Measurements from ENCODE around the gene OR2S2. TPM values are rescaled to one million over a fixed set of nuclear protein-coding genes. Genes with fewer than 3 reads are reported as not detected.

Gene OR2S2
- total RNA-seq, 1 donor from 2014 or later: not detected

DNA sequence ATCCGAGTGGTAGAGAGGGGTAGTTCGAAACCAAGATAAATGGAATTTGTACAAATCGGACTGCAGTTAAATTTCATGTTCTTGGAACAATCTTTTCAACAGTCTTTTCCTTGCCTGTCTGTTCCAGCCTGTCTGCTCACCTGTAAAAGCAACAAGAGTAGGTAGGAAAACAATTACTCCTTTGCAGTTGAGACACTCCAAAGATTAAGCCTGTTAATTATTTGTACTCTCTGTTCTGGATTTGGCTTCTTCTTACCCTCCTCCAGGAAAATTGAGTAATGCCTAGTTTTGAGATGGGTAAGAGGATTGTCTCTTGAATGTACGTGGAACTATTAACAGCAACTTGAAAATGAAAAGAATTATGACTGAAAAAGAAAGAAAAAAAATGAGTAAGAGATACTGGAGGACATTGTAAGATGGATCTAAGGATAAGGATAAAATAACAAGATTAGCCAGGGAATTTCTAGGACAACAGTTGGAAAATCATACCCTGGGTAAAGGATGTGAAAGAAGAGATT, 24.3 kb downstream of the OR2S2 start:
- Mint-ChIP-seq H3K4me1 (ENCODE audit: unreplicated experiment) (peaks cover 21% of the 10 kb centered on the region), H3K27ac (ENCODE audit: unreplicated experiment) (no peak overlapping the region), H3K9me3 (ENCODE audit: unreplicated experiment) (no peaks in the 10 kb centered on the region), H3K36me3 (ENCODE audit: low read depth, unreplicated experiment) (peaks cover 12% of the 10 kb centered on the region), H3K27me3 (ENCODE audit: unreplicated experiment) (peaks cover 1% of the 10 kb centered on the region), H3K4me3 (ENCODE audit: unreplicated experiment) (no peak overlapping the region)
- DNase-seq (ENCODE audit: low spot score): no peak
- TF ChIP-seq, protein P1, sequence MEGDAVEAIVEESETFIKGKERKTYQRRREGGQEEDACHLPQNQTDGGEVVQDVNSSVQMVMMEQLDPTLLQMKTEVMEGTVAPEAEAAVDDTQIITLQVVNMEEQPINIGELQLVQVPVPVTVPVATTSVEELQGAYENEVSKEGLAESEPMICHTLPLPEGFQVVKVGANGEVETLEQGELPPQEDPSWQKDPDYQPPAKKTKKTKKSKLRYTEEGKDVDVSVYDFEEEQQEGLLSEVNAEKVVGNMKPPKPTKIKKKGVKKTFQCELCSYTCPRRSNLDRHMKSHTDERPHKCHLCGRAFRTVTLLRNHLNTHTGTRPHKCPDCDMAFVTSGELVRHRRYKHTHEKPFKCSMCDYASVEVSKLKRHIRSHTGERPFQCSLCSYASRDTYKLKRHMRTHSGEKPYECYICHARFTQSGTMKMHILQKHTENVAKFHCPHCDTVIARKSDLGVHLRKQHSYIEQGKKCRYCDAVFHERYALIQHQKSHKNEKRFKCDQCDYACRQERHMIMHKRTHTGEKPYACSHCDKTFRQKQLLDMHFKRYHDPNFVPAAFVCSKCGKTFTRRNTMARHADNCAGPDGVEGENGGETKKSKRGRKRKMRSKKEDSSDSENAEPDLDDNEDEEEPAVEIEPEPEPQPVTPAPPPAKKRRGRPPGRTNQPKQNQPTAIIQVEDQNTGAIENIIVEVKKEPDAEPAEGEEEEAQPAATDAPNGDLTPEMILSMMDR (IDR thresholded peaks at IDR 0.05; ENCODE audit: unreplicated experiment): no peak

DNA sequence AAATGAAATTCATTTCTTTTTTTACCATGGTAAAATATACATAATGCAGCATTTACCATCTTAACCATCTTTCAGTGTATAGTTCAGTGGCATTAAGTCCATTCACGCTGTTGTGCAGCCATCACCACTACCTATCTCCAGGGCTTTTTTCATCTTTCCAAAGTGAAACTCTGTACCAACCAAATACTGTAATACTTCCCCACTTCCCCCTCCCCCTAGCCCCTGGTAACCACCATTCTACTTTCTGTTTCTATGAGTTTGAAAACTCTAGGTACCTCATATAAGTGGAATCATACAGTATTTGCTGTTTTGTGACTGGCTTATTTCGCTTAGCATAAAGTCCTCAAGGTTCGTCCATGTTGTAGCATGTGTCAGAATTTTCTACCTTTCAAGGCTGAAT, 25.2 kb downstream of the OR2S2 start:
- no peak overlapping the region for H3K27ac Mint-ChIP-seq (ENCODE audit: unreplicated experiment)

DNA sequence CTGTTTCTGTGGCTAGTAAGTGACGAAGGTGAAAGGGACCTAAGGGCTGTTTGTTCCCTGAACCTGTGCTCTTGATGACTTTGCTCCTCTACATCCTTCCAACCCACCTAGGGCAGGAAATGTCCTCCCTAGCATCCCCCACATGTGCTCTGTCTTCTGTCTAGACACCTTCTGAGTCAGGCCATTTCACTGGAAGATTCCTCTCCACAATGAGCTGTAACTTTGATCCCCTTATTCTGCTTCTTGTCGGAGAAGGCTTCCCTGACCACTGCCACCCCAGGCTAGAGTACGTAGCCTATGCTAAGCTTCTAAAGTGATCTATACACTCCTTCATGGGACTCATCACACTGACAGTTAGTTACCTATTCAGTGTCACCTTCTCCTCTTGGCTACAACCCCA, 27.0 kb downstream of the OR2S2 start:
- DNase-seq (ENCODE audit: low spot score): no peak
- no peaks in the 10 kb centered on the region for H3K9me3 Mint-ChIP-seq (ENCODE audit: unreplicated experiment)
- peaks cover 1% of the 10 kb centered on the region for H3K27me3 Mint-ChIP-seq (ENCODE audit: unreplicated experiment)
- peaks cover 30% of the 10 kb centered on the region for H3K4me1 Mint-ChIP-seq (ENCODE audit: unreplicated experiment)
- TF ChIP-seq, protein P1 (IDR thresholded peaks at IDR 0.05; ENCODE audit: unreplicated experiment): no peak
- peaks cover 4% of the 10 kb centered on the region for H3K36me3 Mint-ChIP-seq (ENCODE audit: low read depth, unreplicated experiment)
- peak overlapping the region; percentile 18 for H3K27ac Mint-ChIP-seq (ENCODE audit: unreplicated experiment)
- H3K4me3 Mint-ChIP-seq (ENCODE audit: unreplicated experiment): no peak overlapping the region

More for the DNA sequence above, 25.2 kb downstream of the OR2S2 start:
- Mint-ChIP-seq H3K27me3 (ENCODE audit: unreplicated experiment) (peaks cover 1% of the 10 kb centered on the region), H3K4me1 (ENCODE audit: unreplicated experiment) (peaks cover 22% of the 10 kb centered on the region), H3K4me3 (ENCODE audit: unreplicated experiment) (no peak overlapping the region), H3K9me3 (ENCODE audit: unreplicated experiment) (no peaks in the 10 kb centered on the region), H3K36me3 (ENCODE audit: low read depth, unreplicated experiment) (peaks cover 12% of the 10 kb centered on the region)
- TF ChIP-seq, protein P1 (IDR thresholded peaks at IDR 0.05; ENCODE audit: unreplicated experiment): no peak
- no peak for DNase-seq (ENCODE audit: low spot score)

DNA sequence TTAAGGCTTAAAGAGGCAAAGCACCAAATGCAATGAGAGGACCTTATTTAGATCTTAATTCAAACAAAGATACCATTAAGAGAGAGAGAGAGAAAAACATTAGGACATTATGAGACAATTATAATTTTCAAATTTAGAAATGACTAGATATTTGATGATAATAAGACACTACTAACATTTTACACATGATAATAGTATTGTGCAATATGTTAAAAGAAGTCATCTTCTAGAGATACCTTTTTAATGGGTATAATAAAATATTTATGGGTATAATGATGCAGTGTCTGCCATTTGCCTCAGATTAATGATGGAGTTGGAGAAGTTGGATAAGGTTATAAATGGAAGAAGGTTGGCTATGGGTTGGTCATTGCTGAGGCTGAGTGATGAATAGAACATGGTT, 27.4 kb downstream of the OR2S2 start:
- DNase-seq (ENCODE audit: low spot score): no peak
- peaks cover 4% of the 10 kb centered on the region for H3K36me3 Mint-ChIP-seq (ENCODE audit: low read depth, unreplicated experiment)
- H3K4me1 Mint-ChIP-seq (ENCODE audit: unreplicated experiment): peaks cover 30% of the 10 kb centered on the region
- H3K27me3 Mint-ChIP-seq (ENCODE audit: unreplicated experiment): peaks cover 1% of the 10 kb centered on the region
- TF ChIP-seq, protein P1 (IDR thresholded peaks at IDR 0.05; ENCODE audit: unreplicated experiment): no peak
- no peak overlapping the region for H3K4me3 Mint-ChIP-seq (ENCODE audit: unreplicated experiment)
- no peaks in the 10 kb centered on the region for H3K9me3 Mint-ChIP-seq (ENCODE audit: unreplicated experiment)
- no peak overlapping the region for H3K27ac Mint-ChIP-seq (ENCODE audit: unreplicated experiment)

DNA sequence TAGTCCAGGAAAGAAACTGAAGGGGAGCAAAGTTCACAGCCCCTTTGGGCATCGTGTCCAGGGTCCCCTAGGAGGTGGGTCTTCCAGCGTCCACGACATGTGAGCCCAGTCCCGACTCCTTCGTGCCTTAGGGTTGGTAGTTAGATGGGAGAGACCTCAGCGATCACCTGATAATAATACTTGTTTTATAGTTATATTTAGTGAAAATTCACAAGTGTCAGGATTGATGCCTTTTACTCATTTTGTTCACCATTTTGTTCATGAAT, 28.6 kb downstream of the OR2S2 start:
- Mint-ChIP-seq H3K4me1 (ENCODE audit: unreplicated experiment) (peaks cover 30% of the 10 kb centered on the region), H3K27me3 (ENCODE audit: unreplicated experiment) (peaks cover 1% of the 10 kb centered on the region), H3K36me3 (ENCODE audit: low read depth, unreplicated experiment) (peaks cover 4% of the 10 kb centered on the region), H3K27ac (ENCODE audit: unreplicated experiment) (peak overlapping the region; percentile 94), H3K9me3 (ENCODE audit: unreplicated experiment) (no peaks in the 10 kb centered on the region), H3K4me3 (ENCODE audit: unreplicated experiment) (no peak overlapping the region)
- DNase-seq (ENCODE audit: low spot score): no peak
- TF ChIP-seq, protein P1 (IDR thresholded peaks at IDR 0.05; ENCODE audit: unreplicated experiment): no peak

All from endothelial cell (in vitro differentiated cells).